Bone marrow (tissue), 2 donors: ENCODE measurements around the gene LRRK1.

Source experiments
- DNase-seq, 2 donors: peaks; one replicate each; lab custom pipeline; 2025; lab: John Stamatoyannopoulos, UW

Gene LRRK1

GRCh38 chr15:100972975-100973350, 53.8 kb downstream of the LRRK1 start:
- no peak for DNase-seq

GRCh38 chr15:100973351-100974111, 54.4 kb downstream of the LRRK1 start:
- DNase-seq: no peak

- no peak for DNase-seq
These were observed 55.9 kb downstream of the LRRK1 start for GRCh38 chr15:100975043-100975442.

GRCh38 chr15:100980410-100981046, 61.4 kb downstream of the LRRK1 start:
- DNase-seq: no peak

- no peak for DNase-seq
These were observed 61.9 kb downstream of the LRRK1 start for GRCh38 chr15:100981086-100981485.

- DNase-seq: no peak
These were observed 64.1 kb downstream of the LRRK1 start for GRCh38 chr15:100983221-100983620.

- DNase-seq: no peak
These were observed 66.2 kb downstream of the LRRK1 start for GRCh38 chr15:100985401-100985800.

GRCh38 chr15:100986158-100986896, 67.2 kb downstream of the LRRK1 start:
- DNase-seq: no peak

- DNase-seq: no peak
These were observed 68.0 kb downstream of the LRRK1 start for GRCh38 chr15:100987143-100987542.

GRCh38 chr15:100988297-100988696, 69.1 kb downstream of the LRRK1 start:
- no peak for DNase-seq

- no peak for DNase-seq
These were observed 69.7 kb downstream of the LRRK1 start for GRCh38 chr15:100988857-100989256.

- DNase-seq: no peak
These were observed 75.7 kb downstream of the LRRK1 start for GRCh38 chr15:100994597-100995446.

- no peak for DNase-seq
These were observed 76.6 kb downstream of the LRRK1 start for GRCh38 chr15:100995471-100996430.

- DNase-seq: no peak
These were observed 78.3 kb downstream of the LRRK1 start for GRCh38 chr15:100997442-100997841.

GRCh38 chr15:100998630-100999029, 79.5 kb downstream of the LRRK1 start:
- no peak for DNase-seq

- DNase-seq: no peak
These were observed 80.2 kb downstream of the LRRK1 start for GRCh38 chr15:100999369-100999768.

GRCh38 chr15:101000271-101000681, 81.1 kb downstream of the LRRK1 start:
- no peak for DNase-seq

GRCh38 chr15:101001056-101001455, 81.9 kb downstream of the LRRK1 start:
- DNase-seq: no peak

- no peak for DNase-seq
These were observed 82.6 kb downstream of the LRRK1 start for GRCh38 chr15:101001796-101002195.

- DNase-seq: peak in 1 of 2 donors; percentile 14
These were observed 83.9 kb downstream of the LRRK1 start for GRCh38 chr15:101003081-101003480.

- DNase-seq: no peak
These were observed 84.5 kb downstream of the LRRK1 start for GRCh38 chr15:101003706-101004105.
